ENCODE results near the gene TRMT1L.

- TF ChIP-seq EZH2 (IDR thresholded peaks at IDR 0.05) (no peak), POLR2AphosphoS5 (IDR thresholded peaks at IDR 0.05; ENCODE audit: borderline replicate concordance, low read depth, low read length) (no peak), FOXP2 (optimal IDR thresholded peaks at IDR 0.05; ENCODE audit: control extremely low read depth, extremely low read length, insufficient read depth) (no peak)
These were observed 44.9 kb downstream of the TRMT1L start for GRCh38 chr1:185111873-185112272.
